Fibroblast of peridontal ligament (primary cell): Measurements from ENCODE around the gene RPTOR.

Experiments
- DNase-seq: peaks from one replicate; pipeline ENCODE4 v3.0.0-alpha.2; 2010; ENCODE audit errors: extremely low read depth

RPTOR gene

DNA sequence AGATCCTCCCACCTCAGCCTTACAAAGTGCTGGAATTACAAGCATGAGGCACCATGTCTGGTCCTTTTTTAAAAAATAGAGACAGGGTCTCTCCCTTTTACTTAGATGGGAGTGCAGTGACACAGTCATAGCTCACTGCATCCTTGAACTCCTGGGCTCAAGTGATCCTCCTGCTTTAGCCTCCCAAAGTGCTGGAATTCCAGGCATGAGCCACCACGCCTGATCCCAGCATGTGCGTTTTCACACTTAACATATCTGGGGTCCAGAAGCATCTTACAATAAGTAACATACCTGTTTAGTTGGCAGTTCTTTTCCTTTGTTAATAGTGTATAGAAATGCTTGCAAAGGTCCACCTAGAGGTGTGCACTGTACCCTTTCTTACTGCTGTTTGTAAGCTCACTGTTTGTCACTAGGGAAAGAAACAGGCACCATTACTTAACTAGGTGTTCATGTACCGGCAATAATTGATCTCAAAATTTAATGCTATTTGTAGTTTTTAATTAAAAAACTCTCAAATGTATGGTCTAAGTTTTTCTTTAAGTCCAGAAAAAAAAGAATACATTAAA lies 221.7 kb downstream of the RPTOR start:
- no peak for DNase-seq

DNA sequence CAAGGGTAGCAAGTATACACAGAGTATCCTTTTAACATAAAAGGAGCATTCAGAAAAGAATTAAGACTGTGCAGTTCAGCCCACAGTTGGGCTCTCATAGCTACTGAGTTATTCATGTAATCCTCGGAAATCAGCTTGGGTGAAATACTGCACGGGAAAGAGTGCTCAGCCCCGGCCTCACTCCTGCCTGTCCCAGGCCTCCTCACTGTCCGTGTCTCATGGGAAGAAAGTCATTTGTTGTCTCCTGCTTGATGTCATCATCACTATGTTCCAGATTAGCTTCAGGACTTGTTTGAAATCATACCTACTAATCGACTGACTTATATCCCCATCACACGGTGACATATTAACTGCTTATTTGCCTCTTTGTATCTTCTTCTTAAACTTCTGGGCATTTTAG lies 223.8 kb downstream of the RPTOR start:
- DNase-seq: no peak

DNA sequence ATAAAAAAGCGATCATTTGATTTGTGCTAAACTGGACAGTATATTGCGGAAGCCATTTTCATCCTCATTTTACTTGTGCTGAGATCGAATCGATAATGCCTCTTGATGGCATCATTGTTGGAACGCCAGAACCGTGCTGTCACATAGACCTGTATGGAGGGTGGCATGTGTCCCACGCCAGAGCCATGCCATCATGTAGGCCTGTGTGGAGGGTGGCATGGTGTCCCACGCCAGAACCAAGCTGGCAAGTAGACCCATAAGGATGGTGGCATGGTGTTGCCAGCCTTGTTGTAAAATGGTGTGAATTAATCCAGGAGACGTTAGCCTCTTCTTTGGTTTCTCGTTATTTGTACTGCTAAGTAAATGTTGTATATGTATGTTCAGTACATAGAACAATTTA lies 224.3 kb downstream of the RPTOR start:
- no peak for DNase-seq

DNA sequence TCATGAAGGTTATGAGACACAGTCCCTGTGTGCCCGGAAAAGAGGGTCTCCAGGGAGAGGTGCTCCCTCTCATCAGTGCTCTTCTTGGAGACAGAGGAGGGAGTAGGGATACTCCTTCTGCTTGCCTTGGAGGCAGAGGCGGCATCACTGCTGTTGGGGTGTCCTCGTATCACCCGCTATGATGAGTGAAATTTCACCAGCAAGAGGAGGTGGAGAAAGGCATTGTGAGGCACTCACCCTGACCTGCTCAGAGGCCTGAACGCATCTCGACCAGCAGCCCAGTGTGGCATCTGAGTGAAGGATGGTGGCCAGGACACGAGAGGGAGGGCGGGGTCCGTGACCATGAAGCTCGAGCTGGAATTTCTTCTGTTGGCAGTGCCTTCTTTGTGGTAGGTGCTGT lies 224.9 kb downstream of the RPTOR start:
- DNase-seq: no peak

DNA sequence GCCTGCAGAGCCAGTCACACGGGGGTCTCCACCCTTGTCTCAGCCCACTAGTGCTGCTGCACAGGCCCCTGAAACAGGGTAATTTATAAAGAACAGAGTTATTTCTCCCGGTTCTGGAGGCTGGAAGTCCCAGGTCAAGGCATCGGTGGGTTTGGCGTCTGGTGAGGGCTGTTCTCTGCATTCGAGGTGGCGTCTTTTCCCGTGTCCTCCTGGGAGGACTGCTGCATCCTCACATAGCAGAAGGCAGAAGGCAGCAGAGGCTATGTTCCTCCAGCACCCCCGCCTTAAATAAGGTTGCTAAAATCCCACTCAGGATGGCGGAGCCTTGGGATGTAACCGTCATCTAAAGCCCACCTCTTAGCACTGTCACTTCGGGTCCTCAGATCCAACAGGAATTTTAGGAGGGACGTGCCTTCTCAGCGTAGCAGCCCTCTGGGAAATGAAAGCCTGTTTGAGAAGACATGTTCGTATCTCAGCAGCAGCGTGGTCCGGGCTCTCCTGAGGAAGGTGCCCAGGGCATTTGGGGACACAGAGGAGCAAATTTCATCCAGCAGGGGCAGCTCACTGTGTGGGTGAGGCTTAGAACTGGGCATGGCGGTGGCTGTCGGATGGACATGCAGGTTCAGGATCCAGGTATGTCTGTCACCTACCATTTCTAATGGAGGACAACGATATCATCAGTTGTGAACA lies 225.4 kb downstream of the RPTOR start:
- DNase-seq: no peak

DNA sequence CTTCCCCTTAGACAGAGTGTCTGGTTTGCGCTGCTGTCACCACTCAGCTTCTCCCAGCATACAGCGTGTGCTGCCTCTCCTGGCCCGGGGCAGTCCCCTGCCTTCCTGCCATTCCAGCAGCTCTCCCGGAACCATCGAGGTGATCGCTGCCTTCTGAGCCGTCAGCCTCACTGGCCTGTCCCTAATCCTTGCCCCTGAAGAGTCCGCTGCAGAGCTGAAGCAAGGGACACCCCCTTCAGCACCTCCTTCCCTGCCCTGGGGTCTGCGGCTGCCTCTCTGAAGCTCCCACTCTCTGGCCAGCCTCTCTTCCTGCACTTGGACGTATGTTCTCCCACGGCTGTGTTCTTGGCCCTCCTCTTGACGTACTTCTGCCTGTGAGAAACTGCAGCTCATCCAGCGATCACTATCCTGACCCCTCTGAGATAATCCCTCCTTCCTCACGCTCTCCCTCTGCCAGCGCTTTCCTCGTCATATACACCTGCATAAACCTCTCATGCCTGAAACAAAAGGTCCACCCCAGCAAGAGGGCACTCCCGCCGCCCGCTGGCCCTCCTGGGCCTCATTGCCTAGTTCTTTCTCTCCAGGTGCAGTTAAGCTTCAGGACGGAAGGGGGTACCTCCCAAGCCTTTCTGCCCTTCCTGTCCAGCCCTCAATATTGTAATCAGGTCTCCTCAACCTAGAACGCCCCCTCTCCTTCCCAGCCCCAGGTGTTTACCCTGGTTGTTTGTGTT lies 226.4 kb downstream of the RPTOR start:
- DNase-seq: no peak

DNA sequence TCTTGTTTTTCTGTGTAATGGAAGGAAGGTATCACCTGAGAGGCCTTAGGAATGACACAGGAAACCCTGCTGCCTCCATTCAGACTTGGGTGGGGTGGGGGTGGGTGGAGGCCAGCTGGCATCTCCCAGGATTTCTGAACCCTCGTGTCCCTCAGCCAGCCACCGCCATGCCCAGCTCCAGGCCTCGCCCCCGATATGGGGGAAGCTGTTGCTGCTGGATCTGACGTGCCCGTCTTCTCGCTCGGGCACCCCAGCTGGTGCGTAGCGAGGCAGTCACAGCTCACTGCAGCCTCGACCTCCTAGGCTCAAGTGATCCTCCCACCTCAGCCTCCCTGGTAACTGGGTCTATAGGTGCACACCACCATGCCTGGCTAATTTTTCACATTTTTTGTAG lies 227.0 kb downstream of the RPTOR start:
- no peak for DNase-seq

DNA sequence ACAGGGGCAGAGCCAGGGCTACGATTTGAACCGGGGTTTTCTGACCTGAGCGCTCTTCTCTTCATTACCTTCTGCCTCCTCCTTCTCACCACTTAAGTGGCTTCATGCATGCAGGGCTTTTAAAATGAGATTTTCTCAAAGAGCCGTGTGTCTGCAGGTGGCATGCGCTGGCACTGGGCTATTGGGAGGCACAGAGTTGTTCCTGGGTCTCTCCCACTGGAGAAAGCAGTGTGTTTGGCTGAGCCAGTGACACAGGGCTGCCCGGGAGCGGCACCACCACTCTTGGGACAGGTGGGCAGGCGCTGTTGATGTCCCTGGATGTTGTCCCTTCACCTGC lies 228.2 kb downstream of the RPTOR start:
- no peak for DNase-seq

DNA sequence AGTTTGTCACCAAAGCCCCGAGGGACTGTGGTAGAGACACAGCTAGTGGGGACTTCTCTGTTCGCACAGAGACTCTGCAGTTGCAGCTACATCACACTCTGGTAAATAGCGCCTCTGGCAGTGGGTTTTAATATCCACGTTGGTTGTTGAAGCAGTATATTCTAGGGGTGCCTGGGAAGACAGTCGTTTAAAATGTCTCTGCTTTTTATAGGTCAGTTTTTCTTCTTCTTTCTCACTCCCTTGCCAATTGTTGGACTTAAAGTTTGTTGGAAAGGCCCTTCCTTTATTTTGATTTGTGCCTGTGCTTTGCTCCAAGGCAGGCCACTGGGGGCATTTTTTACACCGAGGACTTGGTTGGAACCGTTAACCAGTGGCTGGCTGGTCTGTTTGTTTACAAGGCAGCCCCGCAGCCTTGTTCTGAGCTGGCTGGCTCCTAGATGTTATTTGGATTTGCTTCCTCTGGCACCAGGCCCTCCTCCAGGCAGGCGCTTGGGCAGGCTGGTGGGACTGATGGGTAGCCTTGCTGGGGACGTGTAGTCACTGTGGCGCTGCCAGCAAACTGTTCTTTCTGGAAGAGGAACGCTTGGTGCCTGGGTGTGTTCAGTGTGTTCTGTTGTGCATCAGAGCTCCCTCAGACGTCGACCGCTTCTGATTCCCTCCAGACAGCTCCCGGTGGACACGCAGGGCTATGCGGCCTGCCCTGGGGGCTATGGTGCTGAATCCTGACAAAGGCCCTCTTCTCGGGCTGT lies 228.8 kb downstream of the RPTOR start:
- peak; percentile 47 for DNase-seq

DNA sequence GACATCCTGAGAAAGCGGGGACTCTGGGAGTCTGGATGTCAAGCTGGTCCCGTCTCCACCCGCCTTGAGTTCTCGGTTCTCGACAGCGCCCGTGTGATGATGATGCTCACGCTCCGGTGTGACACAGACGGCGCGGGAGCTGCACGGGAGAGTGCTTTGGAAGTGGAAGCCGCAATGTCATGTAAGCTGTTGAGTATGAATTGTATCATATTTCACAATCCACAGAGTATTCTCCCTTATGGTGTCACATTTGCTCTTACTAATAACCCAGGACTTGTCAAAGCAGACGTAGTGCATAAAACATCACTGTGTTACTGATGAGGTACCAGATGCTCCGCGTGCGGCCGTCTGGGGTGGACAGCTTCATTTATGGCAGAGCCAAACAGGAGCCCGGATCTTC lies 229.5 kb downstream of the RPTOR start:
- DNase-seq: no peak

DNA sequence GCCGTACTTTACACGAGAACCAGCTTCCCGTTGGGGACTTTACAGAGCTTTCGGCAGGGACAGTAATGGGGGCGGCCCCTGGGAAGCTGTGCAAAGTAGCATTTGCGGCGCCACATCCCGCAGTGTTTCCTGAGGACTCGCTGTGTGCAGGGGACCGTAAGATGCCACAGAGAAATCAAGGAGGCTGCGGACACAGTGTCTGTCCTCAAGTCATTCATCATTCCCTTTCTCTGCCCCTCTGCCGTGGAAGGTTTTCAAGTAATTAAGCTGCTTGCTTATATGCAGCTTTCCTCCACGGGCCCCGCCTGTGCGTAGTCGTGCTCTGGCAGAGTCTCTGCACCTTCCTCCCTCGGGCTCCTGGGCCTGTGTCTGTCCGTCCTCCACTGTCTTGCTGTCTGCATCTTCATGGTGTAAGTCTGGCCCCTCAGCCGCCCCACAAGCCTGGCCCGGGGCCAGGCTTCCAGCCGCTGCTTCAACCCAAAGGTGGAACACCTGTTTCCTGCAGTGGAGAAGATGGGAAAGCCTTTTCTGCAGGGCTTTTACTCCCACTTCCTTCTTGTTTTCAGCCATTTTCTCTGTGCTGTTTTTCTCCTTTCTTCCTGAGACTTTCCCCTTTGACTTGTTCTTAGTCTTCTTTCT lies 230.1 kb downstream of the RPTOR start:
- DNase-seq: no peak

DNA sequence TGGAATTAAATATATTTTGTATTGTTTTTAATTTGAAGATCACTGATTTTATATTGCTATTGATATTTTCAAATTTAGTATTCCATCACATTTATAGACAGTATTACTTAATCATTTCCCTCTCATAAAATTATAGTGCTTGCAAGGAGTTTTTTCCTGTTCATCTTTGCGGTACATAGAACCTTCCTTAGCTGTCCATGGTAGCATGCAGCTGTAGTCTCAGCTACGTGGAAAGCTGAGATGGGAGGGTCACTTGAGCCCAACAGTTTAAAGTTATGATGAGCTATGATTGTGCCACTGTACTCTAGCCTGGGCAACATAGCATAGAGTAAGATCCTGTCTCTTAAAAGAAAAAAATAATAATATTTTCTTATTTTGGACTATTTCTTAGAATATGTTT lies 231.2 kb downstream of the RPTOR start:
- no peak for DNase-seq

DNA sequence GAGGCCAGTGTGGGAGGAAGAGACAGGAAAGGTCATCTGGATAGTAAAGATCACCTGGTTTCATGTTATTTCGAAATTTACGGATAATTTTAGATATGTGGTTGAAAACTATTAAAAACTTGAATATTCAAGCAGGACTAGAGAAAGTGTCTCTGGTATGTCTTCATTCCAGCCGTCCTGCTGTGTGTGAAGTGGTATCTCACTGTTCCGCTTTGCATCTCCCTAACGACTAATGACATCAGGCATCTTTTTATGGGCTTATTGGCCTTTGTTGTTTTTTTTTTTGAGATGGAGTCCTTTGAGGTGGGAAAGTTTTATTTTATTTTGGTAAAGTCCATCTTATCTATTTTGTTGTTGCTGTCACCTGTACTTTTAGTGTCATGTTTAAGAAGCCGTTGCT lies 232.6 kb downstream of the RPTOR start:
- DNase-seq: no peak

DNA sequence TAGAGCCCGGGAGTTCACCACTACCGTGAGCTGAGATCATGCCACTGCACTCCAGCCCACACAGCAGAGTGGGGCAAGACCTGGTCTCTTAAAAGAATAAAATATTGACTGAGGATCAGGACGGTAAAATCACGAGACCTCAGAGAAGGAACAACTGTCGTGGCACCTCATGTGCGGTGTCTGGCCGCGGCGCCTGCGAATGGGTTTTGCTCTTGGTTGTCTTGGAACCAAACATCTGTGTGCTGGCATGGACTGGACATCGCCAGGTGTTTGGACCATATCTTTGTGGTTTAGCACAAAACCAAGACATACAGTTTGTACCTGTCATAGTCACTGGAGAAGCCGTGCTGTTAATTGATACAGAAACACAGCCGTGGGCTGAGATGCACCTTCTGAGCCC lies 234.1 kb downstream of the RPTOR start:
- no peak for DNase-seq

DNA sequence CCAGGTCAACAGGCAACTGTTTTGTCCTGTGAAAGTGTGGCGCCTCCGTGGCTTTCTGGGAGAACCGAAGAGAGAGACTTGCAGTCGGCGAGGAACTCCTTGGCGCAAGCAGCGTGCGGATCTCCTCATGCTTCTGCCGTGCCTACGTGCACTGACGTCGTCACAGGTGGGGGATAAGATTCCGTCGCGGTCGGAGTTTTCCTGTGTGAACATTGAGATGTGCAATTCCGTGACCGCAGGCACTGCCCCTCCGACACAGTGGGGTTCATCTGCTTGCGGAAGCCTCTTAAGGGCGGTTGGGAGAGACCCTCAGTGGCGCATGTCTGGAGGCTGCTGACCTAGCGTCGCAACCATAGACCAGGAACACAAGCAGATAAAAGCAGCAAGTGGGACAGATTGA lies 234.7 kb downstream of the RPTOR start:
- DNase-seq: no peak

DNA sequence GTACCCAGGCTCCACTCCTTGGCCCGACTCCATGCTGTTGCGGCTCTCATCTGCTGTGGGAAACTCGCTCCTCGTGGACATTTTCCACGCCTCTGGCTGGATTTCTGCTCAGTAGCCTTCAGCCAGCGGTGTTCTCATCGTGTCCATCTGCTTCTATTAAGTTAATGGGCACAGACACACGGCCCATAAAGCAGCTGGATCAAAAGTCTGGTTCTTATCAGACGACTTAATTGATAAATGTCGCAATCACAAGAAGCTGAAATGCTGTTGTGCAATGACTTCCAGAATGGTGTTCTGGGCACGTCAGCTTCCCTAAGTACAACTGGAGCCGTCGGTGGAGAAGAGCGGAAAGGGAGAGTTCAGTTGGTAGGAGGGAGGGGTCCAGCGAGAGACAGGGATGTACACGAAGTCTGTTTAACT lies 235.3 kb downstream of the RPTOR start:
- DNase-seq: peak; percentile 43

DNA sequence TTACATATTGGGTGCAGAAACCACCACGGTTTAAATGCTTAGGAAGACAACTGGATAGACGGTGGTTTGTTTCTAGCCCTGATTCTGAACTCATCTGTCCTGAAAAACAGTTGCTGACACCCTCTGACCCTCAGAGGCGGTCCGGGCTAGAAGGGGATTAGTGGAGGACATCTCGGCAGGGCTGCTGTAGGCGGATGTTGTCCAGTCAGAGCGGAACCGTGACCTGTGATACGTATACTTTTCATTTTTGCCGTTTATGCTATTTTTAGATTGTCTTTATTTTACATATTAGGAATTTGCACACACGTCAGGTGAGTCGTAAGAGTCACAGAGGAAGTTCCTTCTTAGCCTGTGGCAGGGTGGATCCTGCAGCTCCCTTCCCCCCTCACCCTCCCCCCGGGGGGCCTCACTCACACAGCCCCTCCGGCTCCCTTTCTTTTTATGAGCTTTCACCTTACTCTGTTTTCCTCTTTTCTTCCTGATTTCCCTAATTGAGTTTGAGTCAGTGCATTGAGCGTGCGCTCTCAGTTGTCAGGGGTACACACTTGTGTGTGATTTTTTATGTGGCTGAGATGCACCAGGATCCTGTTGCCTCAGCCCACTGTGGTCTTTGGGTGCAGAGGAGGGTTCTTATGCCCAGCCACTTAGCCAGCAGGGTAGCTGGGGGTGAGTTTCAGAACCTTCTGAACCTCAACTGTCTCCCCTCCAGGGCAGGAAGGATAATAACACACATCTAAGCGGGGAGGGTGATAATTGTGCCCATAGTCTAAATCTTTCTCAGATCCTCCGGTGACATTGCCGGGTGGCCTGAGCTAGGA lies 236.0 kb downstream of the RPTOR start:
- DNase-seq: no peak

DNA sequence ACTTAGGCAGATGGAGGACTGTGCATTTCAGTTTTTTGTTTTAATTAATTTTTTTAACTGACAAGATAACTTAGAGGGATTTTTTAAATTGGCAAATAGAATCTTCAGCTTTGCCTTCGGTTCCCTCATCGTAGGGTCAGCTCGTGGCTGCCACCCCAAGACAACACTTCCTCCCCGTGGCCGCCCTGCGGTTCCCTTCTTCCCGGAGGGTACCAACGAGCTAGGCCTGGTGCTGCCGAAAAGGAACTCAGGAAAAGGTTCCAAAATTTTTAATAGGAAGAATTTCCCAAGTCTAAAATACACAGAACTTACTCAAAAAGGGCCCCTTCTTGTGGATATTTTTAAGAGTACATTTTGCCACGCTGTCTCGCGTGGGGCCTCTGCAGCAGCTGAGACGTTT lies 236.6 kb downstream of the RPTOR start:
- DNase-seq: no peak

DNA sequence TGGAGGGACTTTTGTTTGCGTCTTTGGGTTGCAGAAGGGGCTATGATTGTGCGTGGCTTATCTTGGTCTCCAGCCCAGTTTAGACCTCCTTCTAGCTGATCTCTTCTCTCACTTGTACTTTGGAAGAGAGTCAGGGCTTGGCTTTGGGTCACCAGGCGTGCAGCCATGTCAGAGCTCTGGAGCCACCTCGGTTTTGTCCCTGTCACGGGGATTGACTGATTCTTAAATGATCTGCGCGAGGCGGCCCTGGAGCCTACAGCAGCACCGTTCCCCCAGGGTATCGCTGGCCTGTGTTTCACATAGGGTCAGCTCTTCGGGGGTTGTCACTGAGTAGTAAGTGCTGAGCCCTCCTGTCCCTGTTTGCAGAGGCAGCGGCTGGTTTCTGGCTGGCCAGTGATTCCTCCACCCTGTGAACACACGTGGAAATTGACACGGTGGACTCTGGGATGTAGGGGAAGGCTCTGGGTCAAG lies 237.2 kb downstream of the RPTOR start:
- DNase-seq: no peak

DNA sequence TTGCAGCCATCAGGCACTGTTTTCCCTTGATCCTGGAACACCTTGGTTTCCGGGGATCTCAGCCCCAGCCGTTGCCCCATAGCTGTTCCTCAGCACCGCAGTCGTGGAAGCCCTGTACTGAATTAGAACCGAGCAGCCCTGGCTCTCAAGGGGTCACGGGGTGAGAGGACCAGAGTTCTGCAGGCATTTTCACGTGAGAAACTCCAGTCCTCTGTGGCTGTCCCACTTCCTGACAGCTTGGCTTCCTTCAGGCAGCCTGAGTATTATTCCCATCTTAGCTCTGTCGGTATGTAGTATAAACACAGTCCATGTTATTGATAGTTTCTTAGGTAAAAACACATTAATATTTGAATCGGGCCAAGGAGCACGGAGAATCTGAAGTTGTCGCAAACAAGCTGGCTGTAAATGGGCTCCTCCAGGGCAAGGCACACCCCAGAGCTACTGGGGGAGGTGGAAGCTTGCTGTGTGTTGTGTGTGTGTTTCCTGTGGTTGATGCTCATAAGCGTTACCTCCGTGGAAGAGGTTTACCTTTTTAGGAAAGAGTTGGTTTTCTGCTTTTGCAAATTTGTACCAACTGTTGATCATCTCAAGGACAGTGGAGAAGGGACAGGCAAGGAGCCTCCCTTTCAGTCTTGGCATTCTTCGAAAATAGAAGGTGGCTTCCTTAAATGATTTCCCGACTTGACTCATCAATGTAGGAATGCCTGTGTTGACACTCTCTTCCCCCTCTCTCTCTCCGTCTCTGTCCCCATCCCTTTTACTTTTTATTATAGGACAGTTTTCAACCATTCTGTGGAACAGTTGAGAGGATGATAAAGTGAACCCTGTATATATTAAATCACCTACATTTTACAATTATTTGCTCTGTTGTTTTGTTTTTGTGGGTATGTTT lies 238.1 kb downstream of the RPTOR start:
- no peak for DNase-seq
